GM12878 (cell line): Measurements from ENCODE around the gene OTOGL. TPM values are rescaled to one million over a fixed set of nuclear protein-coding genes. Genes with fewer than 3 reads are reported as not detected.
A peak's percentile ranks its signal among the peaks of the same experiment; 100 is the strongest.

ENCODE experiments used
- ATAC-seq: fragments of 200-7000 bp; cut with Tn5 transposase; 3 replicates; pipeline ENCODE4 v1.9.1; 2020; ENCODE audit warnings: mild to moderate bottlenecking, moderate library complexity
- BruUV-seq: library from RNA; stranded (reverse); fragments of 400-500 nt; replicated peaks from 2 replicates; lab custom pipeline; 2021; lab: Mats Ljungman, UMichigan
- CTCF ChIA-PET: fragments of 300-600 bp; sonication (Branson Sonifier 250); formaldehyde crosslinking; extraction: SDS; loops from one replicate; lab custom pipeline; 2021; ENCODE audit warnings: inconsistent platforms; lab: Yijun Ruan, JAX
- POLR2A ChIA-PET: fragments of 350-600 bp; formaldehyde crosslinking; extraction: SDS; loops from one replicate; lab custom pipeline; 2021; ENCODE audit warnings: inconsistent platforms; lab: Charles Lee
- RAD21 ChIA-PET: fragments of 300-600 bp; sonication (Branson Sonifier 250); formaldehyde crosslinking; loops from one replicate; lab custom pipeline; 2023; ENCODE audit warnings: antibody characterized with exemption; ENCODE audit not compliant: unreplicated experiment; lab: Charles Lee
- SMC1A ChIA-PET: fragments of 300-600 bp; sonication (Branson Sonifier 250); formaldehyde crosslinking; loops from one replicate; lab custom pipeline; 2023; ENCODE audit not compliant: unreplicated experiment, uncharacterized antibody; lab: Charles Lee
- DNase-seq: peaks from one replicate; pipeline ENCODE4 v3.0.0-alpha.2; 2011; ENCODE audit warnings: low read depth, low spot score
- FAIRE-seq: peaks from 3 replicates; lab custom pipeline; 2011; peaks lifted over from hg19 to GRCh38; lab: Jason Lieb, UNC
- H2AFZ ChIP-seq: 2 replicates; pipeline ENCODE4 v1.6.0; 2011; ENCODE audit warnings: low read depth, low read length, control low read depth; ENCODE audit not compliant: control insufficient read depth
- H3K27ac ChIP-seq: 2 replicates; pipeline ENCODE4 v1.5.1; 2011; ENCODE audit warnings: control low read depth; ENCODE audit not compliant: control insufficient read depth, insufficient read depth
- H3K27me3 ChIP-seq, 2 experiments: replicated peaks in 1 of 2; 2 replicates each; pipeline versions ENCODE4 v1.6.0 to v1.6.1; 2011; ENCODE audit warnings: low read length in 1 of 2; ENCODE audit not compliant: control insufficient read depth in 2 of 2, insufficient read depth in 2 of 2
- H3K36me3 ChIP-seq, 2 experiments: 2 replicates each; pipeline ENCODE4 v1.5.1; 2011; ENCODE audit warnings: low read length in 1 of 2; ENCODE audit not compliant: control insufficient read depth in 2 of 2, insufficient read depth in 2 of 2
- H3K4me1 ChIP-seq: 2 replicates; pipeline ENCODE4 v1.6.1; 2011; ENCODE audit warnings: mild to moderate bottlenecking, low read length, moderate library complexity, mixed read lengths; ENCODE audit not compliant: control insufficient read depth, insufficient read depth
- H3K4me2 ChIP-seq: 2 replicates; pipeline ENCODE4 v1.6.0; 2011; ENCODE audit warnings: control low read depth; ENCODE audit not compliant: control insufficient read depth, insufficient read depth
- H3K4me3 ChIP-seq: fragments of 200-600 bp; sonication (generic); 2 replicates; pipeline ENCODE4 v1.5.1; 2016
- H3K79me2 ChIP-seq: 2 replicates; pipeline ENCODE4 v1.6.0; 2011; ENCODE audit warnings: low read length; ENCODE audit not compliant: control insufficient read depth, insufficient read depth
- H3K9ac ChIP-seq: 2 replicates; pipeline ENCODE4 v1.8.0; 2011; ENCODE audit warnings: low read length, control low read depth, mixed read lengths; ENCODE audit not compliant: control insufficient read depth, insufficient read depth
- H3K9me3 ChIP-seq: replicated peaks from 3 replicates; pipeline ENCODE4 v1.5.1; 2011; ENCODE audit warnings: mild to moderate bottlenecking, low read length; ENCODE audit not compliant: control insufficient read depth, insufficient read depth
- H4K20me1 ChIP-seq: 2 replicates; pipeline ENCODE4 v1.6.0; 2011; ENCODE audit not compliant: control insufficient read depth, insufficient read depth
- ASH2L ChIP-seq: fragments of 300-600, 200-600 bp; sonication (generic); IDR thresholded peaks from 2 replicates; pipeline ENCODE4 v1.6.1; 2017; ENCODE audit warnings: low read depth, mild to moderate bottlenecking, borderline replicate concordance
- BCL11A ChIP-seq: IDR thresholded peaks from 2 replicates; pipeline ENCODE4 v1.6.1; 2011; ENCODE audit warnings: low read depth, low read length
- CHD1 ChIP-seq: IDR thresholded peaks from 2 replicates; pipeline ENCODE4 v1.6.1; 2012; ENCODE audit warnings: low read depth, low read length, improper control_type of control experiment
- CHD2 ChIP-seq: IDR thresholded peaks from 2 replicates; pipeline ENCODE4 v1.6.1; 2011; ENCODE audit warnings: low read depth, low read length, improper control_type of control experiment, borderline replicate concordance
- E2F8 ChIP-seq: fragments of 450-650 bp; IDR thresholded peaks from 2 replicates; pipeline ENCODE4 v1.6.1; 2018; ENCODE audit warnings: mild to moderate bottlenecking, low read depth, moderate library complexity; ENCODE audit not compliant: partially characterized antibody
- ETV6 ChIP-seq, 2 experiments: fragments of 450-650 bp in 1 of 2; IDR thresholded peaks in 1 of 2; conservative IDR thresholded peaks in 1 of 2; 2 replicates each; pipeline ENCODE4 v1.6.1; 2014; ENCODE audit warnings: antibody characterized with exemption in 1 of 2, borderline replicate concordance in 1 of 2, low read depth in 1 of 2, mild to moderate bottlenecking in 1 of 2, moderate library complexity in 1 of 2
- NFIC ChIP-seq: IDR thresholded peaks from 2 replicates; pipeline ENCODE4 v1.6.1; 2012; ENCODE audit warnings: low read depth, mild to moderate bottlenecking, inconsistent platforms, low read length, moderate library complexity
- NFYA ChIP-seq: IDR thresholded peaks from 2 replicates; pipeline ENCODE4 v1.6.1; 2011; ENCODE audit warnings: low read depth, mild to moderate bottlenecking, low read length, improper control_type of control experiment, borderline replicate concordance
- PBX3 ChIP-seq: IDR thresholded peaks from 2 replicates; pipeline ENCODE4 v1.6.1; 2011; ENCODE audit warnings: mild to moderate bottlenecking, low read depth, low read length, moderate library complexity; ENCODE audit not compliant: insufficient replicate concordance
- PKNOX1 ChIP-seq: fragments of 450-650 bp; IDR thresholded peaks from 2 replicates; pipeline ENCODE4 v1.6.1; 2016; ENCODE audit warnings: mild to moderate bottlenecking
- SIX5 ChIP-seq: IDR thresholded peaks from 2 replicates; pipeline ENCODE4 v1.6.1; 2011; ENCODE audit warnings: mild to moderate bottlenecking, low read depth, low read length, moderate library complexity; ENCODE audit not compliant: severe bottlenecking
- SREBF2 ChIP-seq: IDR thresholded peaks from 2 replicates; pipeline ENCODE4 v1.6.1; 2012; ENCODE audit warnings: mild to moderate bottlenecking, low read length
- TBL1XR1 ChIP-seq: IDR thresholded peaks from 2 replicates; pipeline ENCODE4 v1.6.1; 2012; ENCODE audit warnings: low read depth, low read length, improper control_type of control experiment
- ZNF592 ChIP-seq: fragments of 450-650 bp; IDR thresholded peaks from 2 replicates; pipeline ENCODE4 v1.6.1; 2017; ENCODE audit warnings: mild to moderate bottlenecking, moderate library complexity
- WGBS: methylation state at CpG from one replicate; pipeline ENCODE4 v1.1.6; 2016; ENCODE audit warnings: low lambda C conversion rate; ENCODE audit not compliant: insufficient replicate concordance, insufficient coverage; ENCODE audit errors: missing lambda C conversion rate; 5-methylcytosine and 5-hydroxymethylcytosine counted together
- in situ Hi-C: fragments of 300-500 bp; cut with MboI; formaldehyde crosslinking; loops from 9 replicates; pipeline ENCODE4 v1.14.3; 2018; ENCODE audit warnings: mixed read lengths
- intact Hi-C: fragments of 100-400 bp; cut with micrococcal nuclease; formaldehyde crosslinking; loops from one replicate; pipeline ENCODE4 v1.14.2; 2022; ENCODE audit not compliant: unreplicated experiment
- polyA plus RNA-seq, 11 experiments: library from polyadenylated mRNA; depleted of rRNA in 4 of 11; unstranded in 6 of 11; stranded (reverse) in 5 of 11; fragments of >200 nt; fragmentation: Nextera tagmentation in 4 of 11; fragmentation: Illumina TruSeq in 1 of 11; extraction: Ambion mirVana in 4 of 11; extraction: Trizol in 1 of 11; gene quantifications; 1 replicate in 1 of 11; 2 replicates in 10 of 11; pipeline versions ENCODE4 v1.2.1 to v1.2.3, GENCODE V29; 2011 to 2016; ENCODE audit warnings: inconsistent platforms in 2 of 11, missing spikeins in 2 of 11, low read depth in 1 of 11
- total RNA-seq, 4 experiments: library from RNA; depleted of rRNA in 3 of 4; stranded (reverse); fragments of >200 nt in 3 of 4; fragmentation: Illumina TruSeq in 1 of 4; extraction: Trizol in 1 of 4; gene quantifications; 2 replicates each; pipeline versions ENCODE4 v1.2.1 to v1.2.3, GENCODE V29; 2013 to 2021

The OTOGL gene
- total and polyA plus RNA-seq, 10 of the 15 experiments (the other 5 are each of a cell fraction or from before 2014, with no cell fraction given) = 0.04 to 3.7 (median 0.27) TPM

- Histone ChIP-seq H3K4me3 (no peak overlapping the region), H2AFZ (no peak overlapping the region), H3K27ac (no peak overlapping the region), H3K27me3 (no peaks in the 10 kb centered on the region; a peak in 1 of 4 replicates), H3K36me3 (no peaks in the 10 kb centered on the region), H3K9me3 (no peaks in the 10 kb centered on the region), H3K79me2 (no peaks in the 10 kb centered on the region), H3K9ac (no peak overlapping the region), H3K4me1 (peaks cover 13% of the 10 kb centered on the region), H3K4me2 (peak overlapping the region; percentile 69), H4K20me1 (no peaks in the 10 kb centered on the region)
- no TSS peak for BruUV-seq
- DNase-seq = peak; percentile 40
- SMC1A ChIA-PET = interaction anchor here (0.8 to 3.1 kb wide), 21 partner anchors 8 to 650 kb away, joined by 3 to 16 read pairs (median 4); partner anchors contain the start of gene PPP1R12A
- POLR2A ChIA-PET = no interaction called here
- RAD21 ChIA-PET = interaction anchor here (0.6 to 1.6 kb wide), 12 partner anchors 85 to 633 kb away, joined by 3 to 6 read pairs (median 3); partner anchors contain the start of gene OTOGL
- WGBS = 0% methylated on average over 2 of the region's 2 CpGs
- peak; percentile 44 for FAIRE-seq
- ATAC-seq = peak; percentile 81
- intact Hi-C loops (loop anchor here (5.0 kb wide), 3 partner anchors 250 to 630 kb away; partner anchors contain the start of gene PPP1R12A), in situ Hi-C loops (loop anchor here (5.0 kb wide), 1 partner anchor 635 kb away; no protein-coding TSS in a partner anchor)
- CTCF ChIA-PET = interaction anchor here (0.8 to 2.5 kb wide), 22 partner anchors 8 to 768 kb away, joined by 3 to 23 read pairs (median 4); no protein-coding TSS in a partner anchor
- TF ChIP-seq BCL11A (0 out of 2 replicates have a peak, but pooled peaks have one; percentile 7), SREBF2 (no peak), PBX3 (peak; percentile 18), NFYA (no peak), E2F8 (no peak), CHD1 (no peak), TBL1XR1 (no peak), PKNOX1 (peak; percentile 78), ETV6 (conservative IDR thresholded peaks at IDR 0.05 in 1 of 2, IDR thresholded peaks at IDR 0.05 in 1 of 2; ENCODE audit: borderline replicate concordance in 1 of 2, low read depth in 1 of 2) (no peak), NFIC (no peak), SIX5 (no peak), CHD2 (no peak), ZNF592 (no peak), ASH2L (no peak)
Observed at GRCh38 chr12:80187660-80188090, 88.3 kb downstream of the OTOGL start.
